HEK293 (cell line): Measurements from ENCODE around the gene TMPRSS6.

ENCODE experiments used
- CTCF ChIA-PET: fragments of 350-600 bp; formaldehyde crosslinking; extraction: SDS; loops from one replicate; lab custom pipeline; 2021; ENCODE audit warnings: antibody characterized with exemption; lab: Yijun Ruan, JAX
- POLR2A ChIA-PET: fragments of 300-600 bp; formaldehyde crosslinking; extraction: SDS; loops from one replicate; lab custom pipeline; 2020; ENCODE audit warnings: antibody characterized with exemption, inconsistent platforms; lab: Yijun Ruan, JAX
- H3K27ac ChIP-seq: fragments of 200-500 bp; sonication (Bioruptor generic); 2 replicates; pipeline ENCODE4 v1.5.1; 2014; ENCODE audit warnings: low read depth, low read length, control low read depth, inconsistent platforms; ENCODE audit errors: extremely low read depth
- H3K36me3 ChIP-seq, 2 experiments: fragments of 200-500 bp in 1 of 2; sonication (Bioruptor generic) in 1 of 2; 1 replicate in 1 of 2; 2 replicates in 1 of 2; pipeline ENCODE4 v1.5.1; 2014 to 2017; ENCODE audit warnings: inconsistent platforms in 2 of 2, low read length in 2 of 2; ENCODE audit not compliant: control insufficient read depth in 2 of 2, insufficient read depth in 1 of 2
- H3K4me1 ChIP-seq: fragments of 200-500 bp; sonication (Bioruptor generic); 2 replicates; pipeline ENCODE4 v1.5.1; 2014; ENCODE audit warnings: mild to moderate bottlenecking, low read length, inconsistent platforms; ENCODE audit not compliant: control insufficient read depth, insufficient read depth
- H3K4me3 ChIP-seq: 2 replicates; pipeline ENCODE4 v1.5.1; 2011; ENCODE audit warnings: low read depth, mild to moderate bottlenecking, control low read depth, low read length, moderate library complexity
- H3K9me3 ChIP-seq: fragments of 200-500 bp; sonication (Bioruptor generic); 2 replicates; pipeline ENCODE4 v1.5.1; 2014; ENCODE audit warnings: low read depth, low read length, inconsistent platforms; ENCODE audit not compliant: control insufficient read depth, insufficient read depth
- BCL11A ChIP-seq: fragments of 450-650 bp; formaldehyde crosslinking; IDR thresholded peaks from 2 replicates; pipeline ENCODE4 v1.5.1; 2016; ENCODE audit warnings: low read depth, missing biosample characterization, missing genetic modification characterization
- EGR2 ChIP-seq: fragments of 450-650 bp; formaldehyde crosslinking; IDR thresholded peaks from 2 replicates; pipeline ENCODE4 v1.5.1; 2016; ENCODE audit warnings: low read depth, missing biosample characterization, missing genetic modification characterization
- FEZF1 ChIP-seq: fragments of 450-650 bp; formaldehyde crosslinking; IDR thresholded peaks from 2 replicates; pipeline ENCODE4 v1.5.1; 2016; ENCODE audit warnings: missing biosample characterization, missing genetic modification characterization
- HOXD13 ChIP-seq: sonication (generic); formaldehyde crosslinking; IDR thresholded peaks from 2 replicates; pipeline ENCODE4 v1.8.0; 2022; ENCODE audit warnings: missing genetic modification reagents, borderline replicate concordance
- PRDM1 ChIP-seq: fragments of 450-650 bp; formaldehyde crosslinking; IDR thresholded peaks from 2 replicates; pipeline ENCODE4; 2016; ENCODE audit warnings: missing biosample characterization, missing genetic modification characterization
- ZBTB17 ChIP-seq: fragments of 450-650 bp; formaldehyde crosslinking; IDR thresholded peaks from 2 replicates; pipeline ENCODE4 v1.5.1; 2016; ENCODE audit warnings: missing biosample characterization, missing genetic modification characterization
- ZBTB8A ChIP-seq: fragments of 450-650 bp; formaldehyde crosslinking; IDR thresholded peaks from 2 replicates; pipeline ENCODE4 v1.5.1; 2016; ENCODE audit warnings: missing biosample characterization, missing genetic modification characterization
- ZNF354C ChIP-seq: fragments of 450-650 bp; formaldehyde crosslinking; IDR thresholded peaks from 2 replicates; pipeline ENCODE4 v1.5.1; 2016; ENCODE audit warnings: missing biosample characterization, missing genetic modification characterization, low read depth, borderline replicate concordance
- ZNF510 ChIP-seq: fragments of 450-650 bp; formaldehyde crosslinking; IDR thresholded peaks from 2 replicates; pipeline ENCODE4 v1.5.1; 2018; ENCODE audit warnings: mild to moderate bottlenecking, missing genetic modification characterization, missing biosample characterization; ENCODE audit not compliant: insufficient replicate concordance
- ZNF530 ChIP-seq: fragments of 450-650 bp; formaldehyde crosslinking; IDR thresholded peaks from 2 replicates; pipeline ENCODE4 v1.5.1; 2016; ENCODE audit warnings: low read depth, missing biosample characterization, missing genetic modification characterization
- ZNF544 ChIP-seq: fragments of 450-650 bp; formaldehyde crosslinking; IDR thresholded peaks from 2 replicates; pipeline ENCODE4 v1.5.0; 2017; ENCODE audit warnings: missing biosample characterization, missing genetic modification characterization
- ZNF654 ChIP-seq: fragments of 450-650 bp; formaldehyde crosslinking; IDR thresholded peaks from 2 replicates; pipeline ENCODE4 v1.5.1; 2016; ENCODE audit warnings: low read depth, missing biosample characterization, missing genetic modification characterization
- ZNF664 ChIP-seq: fragments of 450-650 bp; formaldehyde crosslinking; IDR thresholded peaks from 2 replicates; pipeline ENCODE4 v1.5.1; 2016; ENCODE audit warnings: missing biosample characterization, missing genetic modification characterization
- ZNF792 ChIP-seq: fragments of 450-650 bp; formaldehyde crosslinking; IDR thresholded peaks from 2 replicates; pipeline ENCODE4 v1.5.1; 2016; ENCODE audit warnings: missing biosample characterization, missing genetic modification characterization
- TF ChIP-seq, protein P1 (sequence below): fragments of 450-650 bp; formaldehyde crosslinking; IDR thresholded peaks from 2 replicates; pipeline ENCODE4 v1.5.1; 2016; ENCODE audit warnings: missing biosample characterization, missing genetic modification characterization
- TF ChIP-seq, protein P2 (sequence below): fragments of 450-650 bp; formaldehyde crosslinking; IDR thresholded peaks from 2 replicates; pipeline ENCODE4 v1.5.1; 2016; ENCODE audit warnings: missing biosample characterization, missing genetic modification characterization

Gene TMPRSS6

DNA sequence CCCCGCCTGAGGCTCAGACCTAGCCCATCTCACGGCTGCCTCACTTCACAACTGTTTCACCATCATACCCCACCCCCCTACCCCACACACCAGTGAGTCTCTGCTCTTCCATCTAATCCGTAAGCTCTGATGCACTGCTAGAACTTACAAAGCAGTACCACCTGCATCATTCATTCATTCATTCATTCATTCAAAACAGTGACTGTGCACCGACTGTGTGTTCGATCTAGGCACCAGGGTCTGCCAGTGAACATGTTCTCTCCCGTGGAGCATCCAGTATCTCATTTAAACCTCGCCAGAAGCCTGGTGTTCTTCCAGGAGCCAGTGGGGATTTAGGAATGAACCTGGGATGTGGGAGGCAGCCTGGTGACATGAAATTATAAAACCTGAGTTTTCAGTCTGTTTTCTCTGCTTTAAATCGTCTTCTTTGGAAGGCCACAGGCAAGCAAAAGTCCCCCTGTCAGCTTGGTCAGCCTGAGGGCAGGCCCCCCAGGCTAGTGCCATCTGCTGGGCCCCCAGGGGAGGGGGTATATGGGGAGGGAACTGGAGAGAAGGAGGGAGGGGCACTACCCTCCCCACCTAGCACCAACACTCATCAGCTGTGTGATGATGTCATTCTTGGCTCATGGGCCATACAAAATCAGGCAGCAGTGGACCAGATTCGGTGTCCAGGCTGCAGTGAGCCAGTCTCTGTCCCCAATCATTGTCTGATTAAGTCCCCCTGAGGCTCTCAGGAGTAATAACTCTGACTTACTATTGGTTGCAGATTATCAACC, 18.4 kb downstream of the TMPRSS6 start (continued):
- TF ChIP-seq, protein P1, sequence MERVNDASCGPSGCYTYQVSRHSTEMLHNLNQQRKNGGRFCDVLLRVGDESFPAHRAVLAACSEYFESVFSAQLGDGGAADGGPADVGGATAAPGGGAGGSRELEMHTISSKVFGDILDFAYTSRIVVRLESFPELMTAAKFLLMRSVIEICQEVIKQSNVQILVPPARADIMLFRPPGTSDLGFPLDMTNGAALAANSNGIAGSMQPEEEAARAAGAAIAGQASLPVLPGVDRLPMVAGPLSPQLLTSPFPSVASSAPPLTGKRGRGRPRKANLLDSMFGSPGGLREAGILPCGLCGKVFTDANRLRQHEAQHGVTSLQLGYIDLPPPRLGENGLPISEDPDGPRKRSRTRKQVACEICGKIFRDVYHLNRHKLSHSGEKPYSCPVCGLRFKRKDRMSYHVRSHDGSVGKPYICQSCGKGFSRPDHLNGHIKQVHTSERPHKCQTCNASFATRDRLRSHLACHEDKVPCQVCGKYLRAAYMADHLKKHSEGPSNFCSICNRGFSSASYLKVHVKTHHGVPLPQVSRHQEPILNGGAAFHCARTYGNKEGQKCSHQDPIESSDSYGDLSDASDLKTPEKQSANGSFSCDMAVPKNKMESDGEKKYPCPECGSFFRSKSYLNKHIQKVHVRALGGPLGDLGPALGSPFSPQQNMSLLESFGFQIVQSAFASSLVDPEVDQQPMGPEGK, result peak; percentile 83
- no peak for TF ChIP-seq FEZF1 (tag by site-specific recombination)

DNA sequence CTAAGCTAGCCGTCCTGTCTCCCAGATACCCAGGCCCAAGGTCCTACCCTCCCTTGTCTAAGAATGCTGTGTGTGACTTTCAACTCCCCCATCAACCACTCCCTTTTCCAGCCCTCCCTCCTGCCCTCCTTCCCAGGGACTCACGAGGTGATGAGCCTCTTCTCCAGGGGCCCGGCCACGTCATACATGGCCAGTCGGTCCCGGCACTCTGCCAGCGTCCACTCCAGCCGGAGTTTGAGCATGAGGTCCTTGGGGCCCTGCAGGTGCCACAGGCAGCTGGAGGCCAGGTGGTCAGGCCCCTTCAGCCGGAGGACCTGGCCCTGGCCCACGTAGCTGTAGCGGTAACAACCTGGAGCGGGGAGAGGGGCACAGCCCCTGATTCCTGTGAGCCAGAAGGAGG, 20.1 kb downstream of the TMPRSS6 start:
- H3K4me3 ChIP-seq, result no peak overlapping the region
- H3K27ac ChIP-seq, result no peak overlapping the region
- CTCF ChIA-PET, result interaction anchor here (0.5 to 3.6 kb wide), 4 partner anchors 11 to 78 kb away, joined by 3 to 10 read pairs (median 4); no protein-coding TSS in a partner anchor
- no peaks in the 10 kb centered on the region for H3K36me3 ChIP-seq
- no peaks in the 10 kb centered on the region for H3K9me3 ChIP-seq
- POLR2A ChIA-PET, result interaction anchor here (0.6 kb wide), 1 partner anchor 32 kb away, joined by 5 read pairs; no protein-coding TSS in a partner anchor
- no peaks in the 10 kb centered on the region for H3K4me1 ChIP-seq
- TF ChIP-seq ZNF530 (no peak), EGR2 (tag by site-specific recombination) (no peak), ZNF354C (tag by site-specific recombination) (no peak), BCL11A (tag by site-specific recombination) (no peak), ZNF654 (tag by site-specific recombination) (no peak), ZNF510 (tag by site-specific recombination) (no peak), HOXD13 (no peak), ZBTB8A (tag by site-specific recombination) (no peak), ZNF544 (tag by site-specific recombination) (no peak), PRDM1 (tag by site-specific recombination) (no peak), ZNF792 (no peak)
- TF ChIP-seq, all 188 proteins: peak for 0

DNA sequence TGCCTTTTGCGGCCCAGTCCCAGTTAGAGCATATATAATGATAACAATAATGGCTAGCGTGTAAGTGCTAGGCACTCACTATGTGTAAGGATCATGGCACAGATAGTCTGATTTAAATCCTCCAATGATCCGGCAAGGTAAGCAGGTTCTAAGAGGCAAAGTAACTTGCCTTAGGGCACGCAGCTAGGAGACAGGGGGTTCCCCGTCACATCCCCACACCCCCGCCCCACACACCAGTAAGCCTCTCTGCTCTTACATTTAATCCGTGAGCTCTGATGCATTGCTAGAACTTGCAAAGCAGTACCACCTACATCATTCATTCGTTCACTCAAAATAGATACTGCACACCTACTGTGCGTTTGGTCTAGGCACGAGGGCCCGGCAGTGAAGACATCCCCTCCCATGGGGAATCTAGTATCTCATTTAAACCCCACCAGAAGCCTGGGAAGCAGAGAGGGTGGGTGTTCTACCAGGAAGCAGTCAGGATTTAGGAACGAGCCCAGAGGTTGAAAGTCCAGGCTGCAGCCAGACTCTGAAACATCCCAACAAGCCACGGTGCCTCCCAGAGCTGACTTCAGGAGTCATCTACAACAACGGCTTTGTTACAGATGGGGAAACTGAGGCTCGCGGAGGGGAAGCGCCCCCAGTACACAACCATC, 20.6 kb downstream of the TMPRSS6 start:
- H3K9me3 ChIP-seq, result no peaks in the 10 kb centered on the region
- no peaks in the 10 kb centered on the region for H3K4me1 ChIP-seq
- H3K36me3 ChIP-seq, result no peaks in the 10 kb centered on the region
- H3K4me3 ChIP-seq, result no peak overlapping the region
- no peak overlapping the region for H3K27ac ChIP-seq
- TF ChIP-seq, protein P2, sequence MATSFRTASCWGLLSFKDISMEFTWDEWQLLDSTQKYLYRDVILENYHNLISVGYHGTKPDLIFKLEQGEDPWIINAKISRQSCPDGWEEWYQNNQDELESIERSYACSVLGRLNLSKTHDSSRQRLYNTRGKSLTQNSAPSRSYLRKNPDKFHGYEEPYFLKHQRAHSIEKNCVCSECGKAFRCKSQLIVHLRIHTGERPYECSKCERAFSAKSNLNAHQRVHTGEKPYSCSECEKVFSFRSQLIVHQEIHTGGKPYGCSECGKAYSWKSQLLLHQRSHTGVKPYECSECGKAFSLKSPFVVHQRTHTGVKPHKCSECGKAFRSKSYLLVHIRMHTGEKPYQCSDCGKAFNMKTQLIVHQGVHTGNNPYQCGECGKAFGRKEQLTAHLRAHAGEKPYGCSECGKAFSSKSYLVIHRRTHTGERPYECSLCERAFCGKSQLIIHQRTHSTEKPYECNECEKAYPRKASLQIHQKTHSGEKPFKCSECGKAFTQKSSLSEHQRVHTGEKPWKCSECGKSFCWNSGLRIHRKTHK (tag by site-specific recombination), result no peak
- TF ChIP-seq ZNF664 (tag by site-specific recombination) (peak; percentile 66), ZBTB17 (tag by site-specific recombination) (peak; percentile 53)
- CTCF ChIA-PET, result interaction anchor here (0.7 to 3.6 kb wide), 2 partner anchors 10 to 12 kb away, joined by 4 to 10 read pairs; no protein-coding TSS in a partner anchor
- POLR2A ChIA-PET, result interaction anchor here (0.6 to 1.2 kb wide), 2 partner anchors 33 to 111 kb away, joined by 3 to 5 read pairs; no protein-coding TSS in a partner anchor
